RWPE2 (cell line): ENCODE measurements around the gene FNTB.
"Not testable (repeated sequence)": the region's sequence is repeated elsewhere in the genome, so short reads cannot be mapped to it uniquely, and the experiment has no call there.

Source experiments
- ATAC-seq: fragments of 200-7000 bp; cut with Tn5 transposase; 3 replicates; pipeline ENCODE4 v1.9.1; 2021; ENCODE audit warnings: low read depth
- DNase-seq: peaks from one replicate; pipeline ENCODE4 v3.0.0-alpha.2; 2020; ENCODE audit warnings: low spot score
- H3K27ac ChIP-seq: fragments of 450-650 bp; 2 replicates; pipeline ENCODE4 v1.5.1; 2017; ENCODE audit warnings: mild to moderate bottlenecking; ENCODE audit not compliant: poor library complexity, severe bottlenecking
- H3K27me3 ChIP-seq: fragments of 250-450 bp; sonication (Bioruptor Pico); 2 replicates; pipeline ENCODE4 v1.5.1; 2021; ENCODE audit warnings: mild to moderate bottlenecking, moderate library complexity; ENCODE audit not compliant: insufficient read depth, poor library complexity, severe bottlenecking
- H3K36me3 ChIP-seq: fragments of 250-450 bp; sonication (Bioruptor Pico); 2 replicates; pipeline ENCODE4 v1.5.1; 2020; ENCODE audit warnings: low read depth, mild to moderate bottlenecking, moderate library complexity
- H3K4me1 ChIP-seq: fragments of 250-450 bp; sonication (Bioruptor Pico); 2 replicates; pipeline ENCODE4 v1.5.1; 2021; ENCODE audit warnings: mild to moderate bottlenecking, moderate library complexity; ENCODE audit not compliant: insufficient read depth, poor library complexity, severe bottlenecking
- H3K4me3 ChIP-seq: fragments of 250-450 bp; sonication (Bioruptor Pico); 2 replicates; pipeline ENCODE4 v1.5.1; 2021; ENCODE audit warnings: mild to moderate bottlenecking, moderate library complexity; ENCODE audit not compliant: severe bottlenecking
- H3K9me3 ChIP-seq: fragments of 250-450 bp; sonication (Bioruptor Pico); 2 replicates; pipeline ENCODE4 v1.5.1; 2021; ENCODE audit warnings: mild to moderate bottlenecking, moderate library complexity; ENCODE audit not compliant: severe bottlenecking
- TF ChIP-seq, protein P1 (sequence below): fragments of 450-650 bp; IDR thresholded peaks from one replicate; pipeline ENCODE4 v1.5.1; 2017; ENCODE audit warnings: mild to moderate bottlenecking, moderate library complexity; ENCODE audit not compliant: poor library complexity, severe bottlenecking

Gene FNTB

DNA sequence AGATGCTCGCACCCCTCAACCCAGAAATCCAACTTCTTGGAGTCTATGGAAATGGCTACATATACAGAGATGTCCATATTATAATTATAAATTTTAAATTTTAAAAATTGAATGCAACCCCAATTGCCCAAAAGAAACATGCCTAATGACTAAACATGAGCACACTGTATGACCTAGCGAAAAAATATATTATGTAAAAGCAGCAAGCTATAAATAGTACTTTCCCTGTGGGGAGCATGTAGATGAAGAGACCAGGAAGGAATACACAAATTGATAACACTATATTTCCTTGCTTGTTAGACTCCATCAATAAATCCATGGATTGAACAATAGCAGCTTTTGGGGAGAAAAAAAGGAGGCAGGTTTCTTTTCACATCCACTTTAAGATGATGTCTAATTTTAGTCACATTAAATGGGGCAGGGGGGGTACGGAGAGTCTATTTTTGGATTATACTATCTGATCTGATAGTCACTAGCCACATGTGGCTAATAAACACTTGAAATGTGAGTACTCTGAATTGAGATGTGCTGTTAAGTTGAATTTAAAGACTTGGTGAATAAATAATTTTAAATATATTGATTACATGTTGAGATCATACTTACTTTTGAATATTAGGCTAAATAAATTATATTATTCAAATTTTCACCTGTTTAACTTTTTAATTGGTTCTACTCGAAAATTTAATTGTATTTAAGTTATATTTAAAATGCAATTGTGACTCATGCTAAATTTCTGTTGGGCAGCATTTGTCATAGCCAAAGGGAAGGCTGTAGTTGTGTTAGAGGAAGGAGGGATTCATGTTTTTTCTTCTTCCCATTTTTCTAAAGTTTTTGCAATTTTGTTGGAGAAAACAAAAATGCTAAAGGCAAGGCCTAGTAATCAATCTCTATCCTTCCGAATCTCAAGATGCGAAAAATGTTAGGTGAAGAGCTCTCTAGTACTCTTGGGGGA lies 98.1 kb downstream of the FNTB start:
- no peak for ATAC-seq
- no peak for DNase-seq
- Histone ChIP-seq H3K36me3 (peaks cover 97% of the 10 kb centered on the region), H3K4me1 (no peaks in the 10 kb centered on the region), H3K4me3 (no peak overlapping the region), H3K27me3 (no peaks in the 10 kb centered on the region), H3K27ac (no peak overlapping the region), H3K9me3 (peaks cover 7% of the 10 kb centered on the region)
- TF ChIP-seq, protein P1, sequence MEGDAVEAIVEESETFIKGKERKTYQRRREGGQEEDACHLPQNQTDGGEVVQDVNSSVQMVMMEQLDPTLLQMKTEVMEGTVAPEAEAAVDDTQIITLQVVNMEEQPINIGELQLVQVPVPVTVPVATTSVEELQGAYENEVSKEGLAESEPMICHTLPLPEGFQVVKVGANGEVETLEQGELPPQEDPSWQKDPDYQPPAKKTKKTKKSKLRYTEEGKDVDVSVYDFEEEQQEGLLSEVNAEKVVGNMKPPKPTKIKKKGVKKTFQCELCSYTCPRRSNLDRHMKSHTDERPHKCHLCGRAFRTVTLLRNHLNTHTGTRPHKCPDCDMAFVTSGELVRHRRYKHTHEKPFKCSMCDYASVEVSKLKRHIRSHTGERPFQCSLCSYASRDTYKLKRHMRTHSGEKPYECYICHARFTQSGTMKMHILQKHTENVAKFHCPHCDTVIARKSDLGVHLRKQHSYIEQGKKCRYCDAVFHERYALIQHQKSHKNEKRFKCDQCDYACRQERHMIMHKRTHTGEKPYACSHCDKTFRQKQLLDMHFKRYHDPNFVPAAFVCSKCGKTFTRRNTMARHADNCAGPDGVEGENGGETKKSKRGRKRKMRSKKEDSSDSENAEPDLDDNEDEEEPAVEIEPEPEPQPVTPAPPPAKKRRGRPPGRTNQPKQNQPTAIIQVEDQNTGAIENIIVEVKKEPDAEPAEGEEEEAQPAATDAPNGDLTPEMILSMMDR: no peak

DNA sequence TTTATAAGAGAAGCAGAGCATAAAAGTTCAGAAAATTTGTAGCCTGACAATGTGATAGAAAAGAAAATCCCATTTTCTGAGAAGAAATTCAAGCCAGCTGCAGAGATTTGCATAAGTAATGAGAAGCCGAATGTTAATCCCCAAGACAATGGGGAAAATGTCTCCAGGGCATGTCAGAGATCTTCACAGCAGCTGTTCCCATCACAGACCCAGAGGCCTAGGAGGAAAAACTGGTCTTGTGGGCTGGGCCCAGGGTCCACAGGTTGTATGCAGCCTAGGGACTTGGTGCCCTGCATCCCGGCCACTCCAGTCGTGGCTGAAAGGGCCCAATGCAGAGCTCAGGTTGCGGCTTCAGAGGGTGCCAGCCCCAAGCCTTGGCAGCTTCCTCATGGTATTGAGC lies 100.0 kb downstream of the FNTB start:
- not testable (repeated sequence) for DNase-seq, H3K4me3 ChIP-seq, H3K9me3 ChIP-seq, ATAC-seq, H3K27ac ChIP-seq, H3K27me3 ChIP-seq, H3K4me1 ChIP-seq
- H3K36me3 ChIP-seq: peaks cover 97% of the 10 kb centered on the region

DNA sequence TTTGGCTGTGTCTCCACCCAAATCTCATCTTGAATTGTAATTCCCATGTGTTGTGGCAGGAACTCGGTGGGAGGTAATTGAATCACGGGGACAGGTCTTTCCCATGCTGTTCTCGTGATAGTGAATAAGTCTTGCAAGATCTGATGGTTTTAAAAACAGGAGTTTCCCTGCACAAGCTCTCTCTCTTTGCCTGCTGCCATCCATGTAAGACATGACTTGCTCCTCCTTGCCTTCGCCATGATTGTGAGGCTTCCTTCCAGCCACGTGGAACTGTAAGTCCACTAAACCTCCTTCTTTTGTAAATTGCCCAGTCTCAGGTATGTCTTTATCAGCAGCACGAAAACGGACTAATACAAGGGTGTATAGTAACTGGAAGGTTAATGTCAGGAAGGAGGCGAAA lies 101.1 kb downstream of the FNTB start:
- DNase-seq, H3K4me3 ChIP-seq, H3K9me3 ChIP-seq, ATAC-seq, H3K27ac ChIP-seq, H3K4me1 ChIP-seq, H3K27me3 ChIP-seq: not testable (repeated sequence)
- peaks cover 97% of the 10 kb centered on the region for H3K36me3 ChIP-seq

DNA sequence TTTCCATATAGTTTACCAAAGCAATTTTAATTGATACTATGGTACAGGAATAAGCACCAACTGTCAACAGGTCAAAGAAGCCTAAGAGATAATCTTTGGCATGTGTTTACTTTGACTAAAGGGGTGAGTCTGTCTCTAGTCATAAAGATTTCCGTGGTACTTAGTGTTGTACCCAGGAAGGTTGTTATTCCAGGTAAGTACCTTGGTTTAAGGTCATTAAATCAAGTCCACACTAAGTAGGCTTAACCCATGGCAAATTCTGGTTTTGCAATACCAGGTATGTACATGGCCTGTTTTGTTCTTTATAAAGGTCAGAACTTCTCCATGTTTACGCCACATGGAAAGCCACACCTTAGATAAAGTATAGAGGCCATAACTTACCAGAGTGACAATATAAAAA lies 105.7 kb downstream of the FNTB start:
- Histone ChIP-seq H3K4me3 (no peak overlapping the region), H3K36me3 (peaks cover 98% of the 10 kb centered on the region), H3K27me3 (no peaks in the 10 kb centered on the region), H3K4me1 (no peaks in the 10 kb centered on the region), H3K9me3 (peaks cover 7% of the 10 kb centered on the region), H3K27ac (no peak overlapping the region)
- DNase-seq (no peak), ATAC-seq (no peak)
- TF ChIP-seq, protein P1: no peak

DNA sequence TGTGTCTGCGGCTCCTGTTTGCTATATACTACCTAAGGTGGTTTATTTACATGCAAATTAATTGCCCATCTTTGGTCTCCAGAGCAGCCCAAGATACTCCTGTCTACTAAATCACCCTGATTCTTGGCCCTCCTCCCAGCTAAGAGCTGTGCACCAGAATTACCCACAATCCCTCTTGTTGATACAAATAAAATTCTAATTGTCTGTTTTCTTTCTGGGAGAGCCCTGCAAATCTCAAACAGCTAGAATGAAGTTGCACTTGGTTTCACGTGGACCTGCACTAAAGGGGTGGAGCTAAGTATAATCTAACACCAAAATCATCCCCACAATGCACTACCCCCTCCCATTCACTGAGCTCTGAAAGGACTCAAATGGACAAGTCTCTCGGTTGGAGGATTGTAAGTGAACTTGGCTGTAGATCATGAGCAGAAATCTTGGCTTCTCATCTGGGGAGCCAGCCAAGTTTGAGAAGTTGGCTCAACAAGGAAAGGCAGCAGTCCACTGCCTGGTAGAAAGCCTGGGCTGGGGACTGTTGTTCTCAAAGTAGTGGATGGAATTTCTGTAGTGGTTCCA lies 109.0 kb downstream of the FNTB start:
- Histone ChIP-seq H3K36me3 (peaks cover 100% of the 10 kb centered on the region), H3K27me3 (no peaks in the 10 kb centered on the region), H3K4me1 (peaks cover 14% of the 10 kb centered on the region), H3K9me3 (no peaks in the 10 kb centered on the region), H3K27ac (no peak overlapping the region), H3K4me3 (no peak overlapping the region)
- TF ChIP-seq, protein P1: no peak
- ATAC-seq (no peak), DNase-seq (no peak)
